Peyer's patch (tissue), 4 donors: Measurements from ENCODE around the gene BBS1. TPM values are rescaled to one million over a fixed set of nuclear protein-coding genes. Genes with fewer than 3 reads are reported as not detected.

Experiments
- DNase-seq, 3 donors: peaks; one replicate each; pipeline ENCODE4 v3.0.0-alpha.2; 2017 to 2019
- H3K27ac ChIP-seq, 4 donors: fragments of 200-600 bp; sonication (generic); one replicate each; pipeline ENCODE4 v1.5.1; 2016 to 2019
- H3K27me3 ChIP-seq, 2 donors: fragments of 200-600 bp; sonication (generic); one replicate each; pipeline ENCODE4 v1.5.1; 2019
- H3K36me3 ChIP-seq, 3 donors: fragments of 200-600 bp; sonication (generic); one replicate each; pipeline ENCODE4 v1.5.1; 2016 to 2019
- H3K4me1 ChIP-seq, 4 donors: fragments of 200-600 bp; sonication (generic); one replicate each; pipeline ENCODE4 v1.5.1; 2016 to 2019
- H3K4me3 ChIP-seq, 4 donors: fragments of 200-600 bp; sonication (generic); 1 replicate in 3 of 4; 2 replicates in 1 of 4; pipeline ENCODE4 v1.5.1; 2016 to 2019; ENCODE audit warnings: mild to moderate bottlenecking in 1 of 4
- H3K9me3 ChIP-seq, 4 donors: fragments of 200-600 bp; sonication (generic); one replicate each; pipeline ENCODE4 v1.5.1; 2016 to 2019; ENCODE audit warnings: mild to moderate bottlenecking in 1 of 4
- CTCF ChIP-seq, 6 experiments: fragments of 450-650 bp in 4 of 6; fragments of 200-600 bp in 2 of 6; sonication (generic) in 1 of 6; IDR thresholded peaks; one replicate each; pipeline ENCODE4 v1.5.1; 2017 to 2019; ENCODE audit warnings: antibody characterized with exemption in 6 of 6, mild to moderate bottlenecking in 3 of 6, moderate library complexity in 1 of 6
- POLR2A ChIP-seq, 2 donors: fragments of 450-650 bp; IDR thresholded peaks; one replicate each; pipeline ENCODE4 v1.5.1; 2017; ENCODE audit warnings: antibody characterized with exemption in 2 of 2, mild to moderate bottlenecking in 2 of 2, moderate library complexity in 2 of 2
- total RNA-seq, 4 donors: library from RNA; depleted of rRNA; stranded (reverse); fragments of >200 nt; gene quantifications; one replicate each; pipeline ENCODE4 v1.1.0, GENCODE V29; 2016

The BBS1 gene
- total RNA-seq, 4 donors from 2014 or later, result 25.6 to 167 (median 73.4) TPM

DNA sequence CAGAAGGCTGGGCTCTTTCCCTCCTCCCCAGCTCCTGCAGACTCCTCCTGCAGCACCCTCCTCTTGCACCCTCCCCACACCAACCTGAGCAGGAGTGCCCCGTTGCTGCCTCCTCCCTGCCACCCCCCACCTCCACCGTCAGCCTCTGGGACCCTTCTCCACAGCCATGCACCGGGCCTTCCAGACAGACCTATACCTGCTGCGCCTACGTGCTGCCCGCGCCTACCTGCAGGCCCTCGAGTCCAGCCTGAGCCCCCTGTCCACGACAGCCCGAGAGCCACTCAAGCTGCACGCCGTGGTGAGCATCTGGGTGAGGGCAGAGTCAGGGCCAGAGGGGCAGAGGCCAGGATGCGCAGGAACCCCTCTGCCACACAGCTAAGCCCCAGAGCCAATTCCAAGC lies 19.2 kb downstream of the BBS1 start:
- Histone ChIP-seq H3K4me1 (no peaks in the 10 kb centered on the region), H3K36me3 (peaks cover 0 to 26% (median 0%) of the 10 kb centered on the region in 3 donors), H3K4me3 (no peak overlapping the region), H3K27ac (no peak overlapping the region), H3K9me3 (no peaks in the 10 kb centered on the region), H3K27me3 (no peaks in the 10 kb centered on the region)
- no peak for DNase-seq
- TF ChIP-seq POLR2A (IDR thresholded peaks at IDR 0.05), result no peak
- TF ChIP-seq CTCF (IDR thresholded peaks at IDR 0.05), result no peak

DNA sequence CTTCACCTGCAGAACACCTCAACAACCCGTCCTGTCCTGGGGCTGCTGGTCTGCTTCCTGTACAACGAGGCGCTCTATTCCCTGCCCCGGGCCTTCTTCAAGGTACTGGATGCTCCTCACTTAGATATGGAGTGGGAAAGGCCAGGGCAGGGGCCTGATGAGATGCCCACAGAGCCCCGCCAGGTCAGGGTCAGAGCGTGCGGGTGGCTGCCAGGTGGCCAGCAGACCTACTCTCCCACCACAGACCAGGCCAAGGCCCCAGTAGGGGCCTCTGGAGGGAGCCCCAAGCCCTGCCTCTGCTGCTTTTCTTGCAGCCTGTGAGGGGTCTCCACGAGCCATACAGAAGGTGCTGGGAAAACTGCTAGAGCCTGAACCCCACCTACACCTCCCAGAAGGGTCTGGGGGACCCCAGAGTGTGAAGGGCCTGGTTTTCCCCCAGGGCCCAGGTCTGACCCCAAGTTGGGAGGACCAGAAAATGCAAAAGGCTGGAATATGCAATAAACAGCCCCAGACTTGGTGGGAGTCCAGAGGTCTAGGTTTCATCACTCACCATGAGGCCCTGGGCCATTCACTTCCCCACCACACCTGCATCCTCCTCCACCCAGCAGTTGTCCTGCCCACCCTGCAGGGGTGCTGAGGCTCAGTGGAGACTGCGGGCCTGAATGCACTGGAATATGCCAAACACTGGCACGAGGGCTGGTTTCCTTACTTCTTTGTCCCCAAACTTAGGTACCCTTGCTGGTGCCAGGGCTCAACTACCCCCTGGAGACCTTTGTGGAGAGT lies 20.7 kb downstream of the BBS1 start:
- H3K9me3 ChIP-seq, result no peaks in the 10 kb centered on the region
- no peak overlapping the region for H3K4me3 ChIP-seq
- peaks cover 0 to 27% (median 0%) of the 10 kb centered on the region in 3 donors for H3K36me3 ChIP-seq
- no peak for DNase-seq
- TF ChIP-seq POLR2A (IDR thresholded peaks at IDR 0.05) (no peak), CTCF (IDR thresholded peaks at IDR 0.05) (no peak)
- H3K4me1 ChIP-seq, result no peaks in the 10 kb centered on the region
- no peaks in the 10 kb centered on the region for H3K27me3 ChIP-seq
- no peak overlapping the region for H3K27ac ChIP-seq

- Histone ChIP-seq H3K27ac (no peak overlapping the region), H3K36me3 (peaks cover 0 to 29% (median 0%) of the 10 kb centered on the region in 3 donors), H3K9me3 (no peaks in the 10 kb centered on the region), H3K4me3 (no peak overlapping the region), H3K4me1 (no peaks in the 10 kb centered on the region), H3K27me3 (no peaks in the 10 kb centered on the region)
- DNase-seq, result no peak
- TF ChIP-seq POLR2A (IDR thresholded peaks at IDR 0.05) (no peak), CTCF (IDR thresholded peaks at IDR 0.05) (no peak)
These were observed 21.4 kb downstream of the BBS1 start for GRCh38 chr11:66531841-66532240.

DNA sequence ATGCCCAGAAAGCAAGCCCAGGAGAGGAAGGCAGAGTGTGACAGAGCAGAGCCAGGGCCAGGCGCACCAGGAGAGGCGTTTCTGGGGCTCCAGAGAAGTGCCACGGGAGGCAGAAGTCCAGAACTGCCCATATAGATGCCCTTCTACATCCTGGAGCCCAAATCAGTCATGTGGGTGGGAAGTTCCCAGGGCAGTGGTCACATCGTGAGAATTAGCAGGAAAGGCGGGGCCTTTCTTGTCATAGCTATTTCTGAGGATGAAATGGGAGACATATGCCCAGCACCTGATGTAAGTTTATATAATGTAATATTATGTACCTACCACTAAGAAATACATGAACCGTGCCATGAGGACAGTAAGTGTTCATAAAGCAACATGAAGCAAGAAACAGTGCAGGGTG lies 22.3 kb downstream of the BBS1 start:
- Histone ChIP-seq H3K4me3 (no peak overlapping the region), H3K36me3 (peaks cover 0 to 33% (median 0%) of the 10 kb centered on the region in 3 donors), H3K4me1 (no peaks in the 10 kb centered on the region), H3K27ac (no peak overlapping the region), H3K9me3 (no peaks in the 10 kb centered on the region), H3K27me3 (no peaks in the 10 kb centered on the region)
- TF ChIP-seq POLR2A (IDR thresholded peaks at IDR 0.05) (no peak), CTCF (IDR thresholded peaks at IDR 0.05) (no peak)
- DNase-seq, result no peak

GRCh38 chr11:66539170-66539869 lies 28.9 kb downstream of the BBS1 start:
- no peak overlapping the region for H3K27ac ChIP-seq
- TF ChIP-seq CTCF (IDR thresholded peaks at IDR 0.05) (no peak), POLR2A (IDR thresholded peaks at IDR 0.05) (no peak)
- no peaks in the 10 kb centered on the region for H3K9me3 ChIP-seq
- no peaks in the 10 kb centered on the region for H3K27me3 ChIP-seq
- no peak overlapping the region for H3K4me3 ChIP-seq
- DNase-seq, result no peak
- peaks cover 0 to 12% (median 0%) of the 10 kb centered on the region in 4 donors for H3K4me1 ChIP-seq
- H3K36me3 ChIP-seq, result peaks cover 0 to 41% (median 0%) of the 10 kb centered on the region in 3 donors
